ENCODE data around the gene ORMDL2.
"Not testable (repeated sequence)": the region's sequence is repeated elsewhere in the genome, so short reads cannot be mapped to it uniquely, and the experiment has no call there.

ORMDL2 gene

DNA sequence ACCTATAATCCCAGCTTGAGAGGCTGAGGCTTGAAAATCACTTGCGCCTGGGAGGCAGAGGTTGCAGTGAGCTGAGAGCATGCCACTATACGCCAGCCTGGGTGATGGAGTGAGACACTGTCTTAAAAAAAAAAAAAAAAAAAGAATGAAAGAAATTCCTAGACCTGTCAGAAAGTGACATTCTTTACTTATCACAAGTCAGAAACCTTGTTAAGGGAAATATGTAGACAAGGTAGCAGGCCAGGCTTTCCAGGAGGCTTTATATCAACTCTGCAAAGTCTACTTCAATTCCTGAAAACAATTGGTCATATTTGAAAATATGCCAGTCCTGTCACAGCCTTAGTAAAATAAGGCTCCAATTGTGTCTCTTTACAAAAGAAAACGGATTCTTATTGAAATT, 44.0 kb downstream of the ORMDL2 start:
- Histone ChIP-seq H3K4me1 (ENCODE audit: control insufficient read depth, insufficient read depth, low read length) (no peaks in the 10 kb centered on the region), H3K9me3 (ENCODE audit: control insufficient read depth, low read length) (no peaks in the 10 kb centered on the region), H3K4me3 (ENCODE audit: low read length) (no peak overlapping the region), H3K36me3 (ENCODE audit: control insufficient read depth, insufficient read depth, low read length, severe bottlenecking) (no peaks in the 10 kb centered on the region), H3K27me3 (replicated peaks; ENCODE audit: control insufficient read depth, insufficient read depth, low read length) (no peaks in the 10 kb centered on the region), H3K9ac (ENCODE audit: low read length) (no peak overlapping the region)
- DNase-seq (ENCODE audit: low read depth): no peak

DNA sequence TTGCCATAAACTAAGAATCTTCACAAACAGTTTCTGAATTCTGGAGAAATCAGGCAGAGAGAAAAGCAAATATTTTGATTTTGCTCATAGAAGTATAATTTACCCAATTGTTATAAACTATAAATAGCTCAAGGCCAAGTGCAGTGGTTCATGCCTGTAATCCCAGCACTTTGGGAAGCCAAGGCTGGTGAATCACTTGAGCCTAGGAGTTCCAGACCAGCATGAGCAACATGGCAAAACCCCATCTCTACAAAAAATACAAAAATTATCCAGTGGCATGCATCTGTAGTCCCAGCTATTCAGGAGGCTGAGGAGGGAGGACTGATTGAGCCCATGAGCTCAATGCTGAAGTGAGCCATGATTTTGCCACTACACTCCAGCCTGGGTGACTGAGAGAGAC, 44.4 kb downstream of the ORMDL2 start:
- DNase-seq (ENCODE audit: low read depth): no peak
- Histone ChIP-seq H3K9ac (ENCODE audit: low read length) (no peak overlapping the region), H3K27me3 (replicated peaks; ENCODE audit: control insufficient read depth, insufficient read depth, low read length) (no peaks in the 10 kb centered on the region), H3K36me3 (ENCODE audit: control insufficient read depth, insufficient read depth, low read length, severe bottlenecking) (no peaks in the 10 kb centered on the region), H3K4me1 (ENCODE audit: control insufficient read depth, insufficient read depth, low read length) (no peaks in the 10 kb centered on the region), H3K9me3 (ENCODE audit: control insufficient read depth, low read length) (no peaks in the 10 kb centered on the region), H3K4me3 (ENCODE audit: low read length) (no peak overlapping the region)

GRCh38 chr12:55862931-55863330, 45.1 kb downstream of the ORMDL2 start:
- not testable (repeated sequence) for H3K4me3 ChIP-seq (ENCODE audit: low read length); H3K4me1 ChIP-seq (ENCODE audit: control insufficient read depth, insufficient read depth, low read length); H3K36me3 ChIP-seq (ENCODE audit: control insufficient read depth, insufficient read depth, low read length, severe bottlenecking); H3K9me3 ChIP-seq (ENCODE audit: control insufficient read depth, low read length); DNase-seq (ENCODE audit: low read depth); H3K9ac ChIP-seq (ENCODE audit: low read length); H3K27me3 ChIP-seq (replicated peaks; ENCODE audit: control insufficient read depth, insufficient read depth, low read length)

DNA sequence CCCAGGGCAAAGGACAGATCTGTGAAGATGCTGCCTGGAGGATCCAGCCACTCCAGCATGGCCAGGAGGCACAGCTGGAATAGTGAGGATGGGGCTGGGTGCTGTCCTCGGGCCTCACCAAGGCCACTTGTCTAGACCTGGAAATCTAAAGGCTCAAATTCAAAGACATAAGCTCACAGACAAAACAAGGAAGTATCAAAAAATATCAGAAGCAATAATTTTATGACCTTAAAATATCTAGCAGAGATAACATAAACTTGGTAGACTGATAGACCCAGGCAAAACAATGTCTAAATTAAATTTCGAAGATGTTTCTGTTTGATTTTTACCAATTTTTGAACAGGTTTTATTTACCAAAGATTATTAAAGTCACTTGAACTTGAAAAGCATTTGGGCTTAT, 47.5 kb downstream of the ORMDL2 start:
- Histone ChIP-seq H3K4me3 (ENCODE audit: low read length) (no peak overlapping the region), H3K9me3 (ENCODE audit: control insufficient read depth, low read length) (no peaks in the 10 kb centered on the region), H3K9ac (ENCODE audit: low read length) (no peak overlapping the region), H3K27me3 (replicated peaks; ENCODE audit: control insufficient read depth, insufficient read depth, low read length) (no peaks in the 10 kb centered on the region), H3K4me1 (ENCODE audit: control insufficient read depth, insufficient read depth, low read length) (peaks cover 4% of the 10 kb centered on the region), H3K36me3 (ENCODE audit: control insufficient read depth, insufficient read depth, low read length, severe bottlenecking) (no peaks in the 10 kb centered on the region)
- no peak for DNase-seq (ENCODE audit: low read depth)

GRCh38 chr12:55866454-55867004, 48.7 kb downstream of the ORMDL2 start:
- H3K27me3 ChIP-seq (replicated peaks; ENCODE audit: control insufficient read depth, insufficient read depth, low read length); H3K9ac ChIP-seq (ENCODE audit: low read length); H3K36me3 ChIP-seq (ENCODE audit: control insufficient read depth, insufficient read depth, low read length, severe bottlenecking); H3K4me3 ChIP-seq (ENCODE audit: low read length); H3K9me3 ChIP-seq (ENCODE audit: control insufficient read depth, low read length); DNase-seq (ENCODE audit: low read depth); H3K4me1 ChIP-seq (ENCODE audit: control insufficient read depth, insufficient read depth, low read length): not testable (repeated sequence)
